RWPE1 (cell line): ENCODE data around the gene ARL15.

Source experiments
- CTCF ChIA-PET: fragments of 350-600 bp; sonication (Branson Sonifier 250); formaldehyde crosslinking; extraction: SDS; loops from one replicate; lab custom pipeline; 2021; lab: Yijun Ruan, JAX
- POLR2A ChIA-PET: fragments of 400-600 bp; formaldehyde crosslinking; extraction: SDS; loops from one replicate; lab custom pipeline; 2020; ENCODE audit warnings: antibody characterized with exemption; ENCODE audit not compliant: low non-redundant PET; lab: Yijun Ruan, JAX
- DNase-seq: peaks from one replicate; pipeline ENCODE4 v3.0.0; 2012; ENCODE audit warnings: low spot score
- H3K27ac ChIP-seq: fragments of 450-650 bp; 2 replicates; pipeline ENCODE4 v1.5.1; 2017
- CTCF ChIP-seq: fragments of 450-650 bp; conservative IDR thresholded peaks from 2 replicates; pipeline ENCODE4 v1.5.1; 2017; ENCODE audit warnings: low read depth, mild to moderate bottlenecking

ARL15 gene

GRCh38 chr5:53900677-53901076 is 409.7 kb downstream of the ARL15 start:
- no peak for DNase-seq
- no peak overlapping the region for H3K27ac ChIP-seq
- TF ChIP-seq CTCF: no peak
- POLR2A ChIA-PET: no interaction called here
- CTCF ChIA-PET: interaction anchor here (0.8 kb wide), 1 partner anchor 8 kb away, joined by 3 read pairs; no protein-coding TSS in a partner anchor

- DNase-seq: no peak
- TF ChIP-seq CTCF: no peak
- ChIA-PET POLR2A (no interaction called here), CTCF (no interaction called here)
- no peak overlapping the region for H3K27ac ChIP-seq
Measured at GRCh38 chr5:53895091-53895683, 415.2 kb downstream of the ARL15 start.

- ChIA-PET CTCF (interaction anchor here (0.5 kb wide), 1 partner anchor 904 kb away, joined by 3 read pairs; no protein-coding TSS in a partner anchor), POLR2A (no interaction called here)
- TF ChIP-seq CTCF: no peak
- no peak for DNase-seq
- no peak overlapping the region for H3K27ac ChIP-seq
Measured at GRCh38 chr5:53893626-53894025, 416.7 kb downstream of the ARL15 start.

GRCh38 chr5:53892224-53892623 is 418.1 kb downstream of the ARL15 start:
- POLR2A ChIA-PET: no interaction called here
- CTCF ChIA-PET: interaction anchor here (0.6 kb wide), 1 partner anchor 848 kb away, joined by 6 read pairs; no protein-coding TSS in a partner anchor
- no peak for DNase-seq
- TF ChIP-seq CTCF: no peak
- H3K27ac ChIP-seq: no peak overlapping the region

- CTCF ChIA-PET: interaction anchor here (0.6 kb wide), 1 partner anchor 528 kb away, joined by 4 read pairs; no protein-coding TSS in a partner anchor
- DNase-seq: no peak
- no peak overlapping the region for H3K27ac ChIP-seq
- POLR2A ChIA-PET: no interaction called here
- TF ChIP-seq CTCF: no peak
Measured at GRCh38 chr5:53891159-53891558, 419.2 kb downstream of the ARL15 start.

- ChIA-PET CTCF (no interaction called here), POLR2A (no interaction called here)
- no peak overlapping the region for H3K27ac ChIP-seq
- TF ChIP-seq CTCF: no peak
- no peak for DNase-seq
Measured at GRCh38 chr5:53890490-53890889, 419.9 kb downstream of the ARL15 start.
